OCI-LY1 (cell line): Measurements from ENCODE around the gene LIMK2.

Experiments used
- H2AFZ ChIP-seq: fragments of 200-600 bp; sonication (generic), shearing (Covaris generic); 2 replicates; pipeline ENCODE4 v1.6.0; 2014; ENCODE audit warnings: antibody characterized with exemption, mild to moderate bottlenecking, low read length
- H3F3A ChIP-seq: fragments of 200-600 bp; sonication (generic), shearing (Covaris generic); 2 replicates; pipeline ENCODE4 v1.6.0; 2014; ENCODE audit warnings: mild to moderate bottlenecking, antibody characterized with exemption, low read length, moderate library complexity; ENCODE audit not compliant: insufficient read depth
- H3K27ac ChIP-seq: fragments of 200-600 bp; sonication (generic); 2 replicates; pipeline ENCODE4 v1.5.1; 2014; ENCODE audit warnings: low read length, mixed run types, mild to moderate bottlenecking, low read depth; ENCODE audit not compliant: poor library complexity, severe bottlenecking
- H3K27me3 ChIP-seq: fragments of 200-600 bp; sonication (generic); 2 replicates; pipeline ENCODE4 v1.6.0; 2014; ENCODE audit warnings: antibody characterized with exemption, mild to moderate bottlenecking, low read length, moderate library complexity; ENCODE audit not compliant: insufficient read depth
- H3K36me3 ChIP-seq: fragments of 200-600 bp; sonication (generic); 2 replicates; pipeline ENCODE4 v1.6.1; 2014; ENCODE audit warnings: mild to moderate bottlenecking, antibody characterized with exemption, low read length, moderate library complexity, mixed read lengths; ENCODE audit not compliant: insufficient read depth
- H3K4me1 ChIP-seq: fragments of 200-600 bp; sonication (generic); 2 replicates; pipeline ENCODE4 v1.5.1; 2014; ENCODE audit warnings: mild to moderate bottlenecking, low read length, moderate library complexity; ENCODE audit not compliant: insufficient read depth, severe bottlenecking
- H3K4me2 ChIP-seq: fragments of 200-600 bp; sonication (generic), shearing (Covaris generic); 2 replicates; pipeline ENCODE4 v1.6.1; 2014; ENCODE audit warnings: low read length
- H3K4me3 ChIP-seq: fragments of 200-600 bp; sonication (generic); 2 replicates; pipeline ENCODE4 v1.5.1; 2014; ENCODE audit warnings: low read length, low read depth, mild to moderate bottlenecking, mixed read lengths; ENCODE audit not compliant: poor library complexity, severe bottlenecking
- H3K79me2 ChIP-seq: fragments of 200-600 bp; shearing (Covaris generic); 2 replicates; pipeline ENCODE4 v1.6.1; 2016; ENCODE audit warnings: mixed run types, low read length, mixed read lengths; ENCODE audit not compliant: insufficient read depth
- H3K9ac ChIP-seq: fragments of 200-600 bp; sonication (generic), shearing (Covaris generic); 2 replicates; pipeline ENCODE4 v1.6.1; 2014; ENCODE audit warnings: mild to moderate bottlenecking, low read length, mixed read lengths
- H3K9me2 ChIP-seq: fragments of 200-600 bp; sonication (generic), shearing (Covaris generic); 2 replicates; pipeline ENCODE4 v1.6.1; 2014; ENCODE audit warnings: low read depth, mild to moderate bottlenecking, low read length, mixed read lengths
- H3K9me3 ChIP-seq: fragments of 200-600 bp; shearing (Covaris generic); 2 replicates; pipeline ENCODE4 v1.6.1; 2014; ENCODE audit warnings: low read length, mixed read lengths
- H4K20me1 ChIP-seq: fragments of 200-600 bp; sonication (generic), shearing (Covaris generic); 2 replicates; pipeline ENCODE4 v1.6.0; 2016; ENCODE audit warnings: mild to moderate bottlenecking, low read length; ENCODE audit not compliant: insufficient read depth
- EZH2 ChIP-seq: fragments of 200-600 bp; sonication (generic), shearing (Covaris generic); IDR thresholded peaks from 2 replicates; pipeline ENCODE4 v1.8.0; 2017; ENCODE audit warnings: borderline replicate concordance, mixed run types, mild to moderate bottlenecking, antibody characterized with exemption, low read length, moderate library complexity, mixed read lengths
- TF ChIP-seq, protein P1 (sequence below): fragments of 200-600 bp; sonication (generic), shearing (Covaris generic); IDR thresholded peaks from 2 replicates; pipeline ENCODE4 v1.5.1; 2017; ENCODE audit warnings: mild to moderate bottlenecking, antibody characterized with exemption, low read length, moderate library complexity, mixed read lengths

LIMK2 gene

GRCh38 chr22:31327806-31328543, 115.9 kb downstream of the LIMK2 start:
- TF ChIP-seq, protein P1, sequence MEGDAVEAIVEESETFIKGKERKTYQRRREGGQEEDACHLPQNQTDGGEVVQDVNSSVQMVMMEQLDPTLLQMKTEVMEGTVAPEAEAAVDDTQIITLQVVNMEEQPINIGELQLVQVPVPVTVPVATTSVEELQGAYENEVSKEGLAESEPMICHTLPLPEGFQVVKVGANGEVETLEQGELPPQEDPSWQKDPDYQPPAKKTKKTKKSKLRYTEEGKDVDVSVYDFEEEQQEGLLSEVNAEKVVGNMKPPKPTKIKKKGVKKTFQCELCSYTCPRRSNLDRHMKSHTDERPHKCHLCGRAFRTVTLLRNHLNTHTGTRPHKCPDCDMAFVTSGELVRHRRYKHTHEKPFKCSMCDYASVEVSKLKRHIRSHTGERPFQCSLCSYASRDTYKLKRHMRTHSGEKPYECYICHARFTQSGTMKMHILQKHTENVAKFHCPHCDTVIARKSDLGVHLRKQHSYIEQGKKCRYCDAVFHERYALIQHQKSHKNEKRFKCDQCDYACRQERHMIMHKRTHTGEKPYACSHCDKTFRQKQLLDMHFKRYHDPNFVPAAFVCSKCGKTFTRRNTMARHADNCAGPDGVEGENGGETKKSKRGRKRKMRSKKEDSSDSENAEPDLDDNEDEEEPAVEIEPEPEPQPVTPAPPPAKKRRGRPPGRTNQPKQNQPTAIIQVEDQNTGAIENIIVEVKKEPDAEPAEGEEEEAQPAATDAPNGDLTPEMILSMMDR: no peak
- no peak for TF ChIP-seq EZH2
- peaks cover 92% of the 10 kb centered on the region for H3K36me3 ChIP-seq

DNA sequence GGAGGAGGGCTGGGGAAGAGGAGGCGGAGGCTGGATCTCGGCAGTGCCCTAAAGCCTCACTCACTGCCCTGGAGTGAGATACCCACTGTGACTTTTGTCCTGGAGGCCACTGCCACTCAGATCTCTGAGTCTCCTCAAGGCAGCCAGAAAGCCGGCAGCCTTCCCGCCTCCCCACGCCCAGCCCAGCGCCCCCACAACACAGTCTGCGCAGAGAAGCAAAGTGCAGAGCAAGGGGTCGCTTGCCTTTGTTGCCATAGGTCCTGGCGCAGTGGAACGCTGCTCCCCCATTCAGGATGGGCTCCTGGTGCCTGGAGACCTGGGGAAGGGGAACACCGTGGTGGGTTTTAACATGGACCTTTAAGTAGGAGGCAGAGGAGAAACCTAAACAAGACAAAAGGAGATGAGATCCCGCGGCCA, 116.5 kb downstream of the LIMK2 start:
- no peak overlapping the region for H2AFZ ChIP-seq
- H4K20me1 ChIP-seq: no peaks in the 10 kb centered on the region
- H3K36me3 ChIP-seq: peaks cover 95% of the 10 kb centered on the region
- no peaks in the 10 kb centered on the region for H3K79me2 ChIP-seq
- no peaks in the 10 kb centered on the region for H3K9me2 ChIP-seq
- no peaks in the 10 kb centered on the region for H3F3A ChIP-seq
- H3K9me3 ChIP-seq: no peaks in the 10 kb centered on the region
- H3K4me1 ChIP-seq: no peaks in the 10 kb centered on the region
- no peaks in the 10 kb centered on the region for H3K27me3 ChIP-seq
- no peak overlapping the region for H3K4me2 ChIP-seq
- no peak overlapping the region for H3K4me3 ChIP-seq
- TF ChIP-seq, protein P1: no peak
- TF ChIP-seq EZH2: no peak
- H3K9ac ChIP-seq: no peak overlapping the region
- H3K27ac ChIP-seq: no peak overlapping the region

More at GRCh38 chr22:31327806-31328543, 115.9 kb downstream of the LIMK2 start:
- Histone ChIP-seq H3K79me2 (no peaks in the 10 kb centered on the region), H3K9me3 (no peaks in the 10 kb centered on the region), H3K9me2 (no peaks in the 10 kb centered on the region), H3K27ac (no peak overlapping the region), H3K4me2 (no peak overlapping the region), H4K20me1 (no peaks in the 10 kb centered on the region), H2AFZ (no peak overlapping the region), H3K4me3 (no peak overlapping the region), H3K4me1 (no peaks in the 10 kb centered on the region), H3K9ac (no peak overlapping the region), H3F3A (no peaks in the 10 kb centered on the region), H3K27me3 (no peaks in the 10 kb centered on the region)

DNA sequence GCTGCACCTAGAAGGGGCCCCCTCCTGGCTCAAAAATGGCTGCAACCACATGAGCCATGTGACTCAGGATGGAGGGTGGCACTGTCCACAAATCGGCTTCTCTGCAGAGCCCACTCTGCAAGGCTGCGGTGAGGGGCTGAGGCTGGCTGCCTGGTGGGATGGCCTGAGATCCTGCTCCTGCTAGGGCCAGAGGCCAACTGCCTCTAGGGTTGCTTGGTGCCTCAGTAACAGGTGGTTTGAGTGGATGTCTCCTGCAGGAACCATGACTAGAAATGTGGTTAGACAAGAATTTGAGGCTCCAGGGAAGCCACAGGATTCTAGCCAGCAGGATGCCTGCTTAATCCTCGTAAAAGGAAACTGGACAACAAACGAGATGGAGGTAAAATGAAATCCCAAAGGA, 116.9 kb downstream of the LIMK2 start:
- no peaks in the 10 kb centered on the region for H3K4me1 ChIP-seq
- peaks cover 98% of the 10 kb centered on the region for H3K36me3 ChIP-seq
- H4K20me1 ChIP-seq: no peaks in the 10 kb centered on the region
- no peaks in the 10 kb centered on the region for H3K79me2 ChIP-seq
- no peaks in the 10 kb centered on the region for H3K9me3 ChIP-seq
- H3K4me2 ChIP-seq: no peak overlapping the region
- H2AFZ ChIP-seq: no peak overlapping the region
- no peaks in the 10 kb centered on the region for H3K27me3 ChIP-seq
- no peaks in the 10 kb centered on the region for H3F3A ChIP-seq
- TF ChIP-seq, protein P1: no peak
- no peak for TF ChIP-seq EZH2
- no peak overlapping the region for H3K4me3 ChIP-seq
- H3K9me2 ChIP-seq: no peaks in the 10 kb centered on the region
- no peak overlapping the region for H3K9ac ChIP-seq
- H3K27ac ChIP-seq: no peak overlapping the region
